Activated T-helper 9 cell treated with anti-CD3 and anti-CD28 coated beads, Interleukin-2, amount 50 U/mL, for 16 hours (primary cell): ENCODE results near the gene MRPL24.
"Not testable (repeated sequence)": the region's sequence is repeated elsewhere in the genome, so short reads cannot be mapped to it uniquely, and the experiment has no call there.

Experiments used
- DNase-seq: peaks from one replicate; pipeline ENCODE4 v3.0.0-alpha.2; 2020; ENCODE audit warnings: low read depth

The MRPL24 gene

DNA sequence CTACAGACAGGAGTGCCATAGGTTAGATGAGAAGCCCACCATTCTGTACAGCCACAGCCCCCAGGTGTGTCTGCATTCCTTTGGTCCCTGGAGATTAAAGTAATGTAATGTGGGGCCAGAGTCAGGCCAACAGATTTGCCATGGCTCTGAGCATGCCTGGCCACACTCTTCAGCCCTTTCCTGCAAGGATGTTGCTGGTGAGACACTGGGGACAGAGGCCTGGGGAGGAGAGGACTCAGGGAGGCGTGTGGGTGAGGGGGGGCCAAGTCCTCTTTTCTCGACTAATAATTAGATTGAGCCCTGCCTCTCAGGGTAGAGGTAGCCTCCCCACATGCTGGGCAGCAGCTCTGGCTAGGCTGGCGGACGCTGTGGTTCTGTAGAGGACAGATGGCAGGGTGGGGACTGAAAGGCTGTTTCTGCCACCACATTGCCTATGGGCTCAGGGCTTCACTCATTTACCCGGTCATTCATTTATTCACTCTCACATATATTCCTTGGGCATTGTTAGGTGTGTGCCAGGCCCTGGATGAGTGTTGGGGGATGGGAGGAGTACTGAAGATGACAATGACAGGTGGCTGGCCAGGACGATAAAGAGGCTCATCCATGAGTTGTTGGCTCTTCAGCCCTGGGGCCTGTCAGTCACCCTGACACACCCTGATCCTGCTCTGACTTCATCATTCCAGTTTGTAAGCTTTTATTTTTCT lies 19.4 kb upstream of the MRPL24 start:
- DNase-seq: no peak

- DNase-seq: not testable (repeated sequence)
Observed at GRCh38 chr1:156757572-156758253, 16.8 kb upstream of the MRPL24 start.

DNA sequence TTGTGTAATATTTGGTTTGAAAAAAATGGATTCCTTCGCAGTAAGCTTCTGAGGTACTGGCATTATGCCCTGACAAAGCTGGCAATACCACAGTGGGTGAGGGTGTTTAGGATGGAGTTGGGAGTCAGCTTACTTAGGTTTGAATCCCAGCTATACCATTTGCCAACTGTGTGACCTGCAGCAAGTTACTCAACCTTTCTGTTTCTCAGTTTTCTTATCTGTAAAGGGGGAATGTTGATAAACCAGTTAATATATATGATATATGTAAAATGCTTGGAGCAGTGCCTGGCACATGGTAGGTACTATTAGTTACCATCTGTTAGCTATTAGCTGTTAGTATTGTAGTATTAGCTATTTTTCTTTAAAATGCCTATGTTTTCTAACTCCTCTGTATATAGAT lies 15.5 kb upstream of the MRPL24 start:
- DNase-seq: no peak

- DNase-seq: no peak
Observed at GRCh38 chr1:156755527-156755950, 14.7 kb upstream of the MRPL24 start.

DNA sequence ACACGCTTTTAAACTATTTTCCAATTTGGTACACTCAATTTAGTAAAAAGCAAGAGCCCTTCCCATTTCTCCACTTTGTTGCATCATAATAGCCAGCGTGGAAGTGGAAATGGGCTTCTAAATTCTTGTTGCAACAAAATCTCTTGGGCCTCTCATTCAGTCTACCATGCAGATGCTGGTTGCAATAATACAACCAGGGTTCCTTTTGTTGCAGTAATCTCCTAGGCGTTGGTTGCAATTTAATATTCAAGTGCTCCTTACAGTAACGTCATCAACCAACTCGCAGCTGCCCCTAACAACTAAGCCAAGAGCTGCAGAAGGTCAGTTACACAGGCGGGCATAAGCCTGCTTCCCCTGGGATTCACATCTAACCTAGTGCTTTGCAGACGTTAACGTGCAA lies 13.3 kb upstream of the MRPL24 start:
- DNase-seq: no peak

- no peak for DNase-seq
Observed at GRCh38 chr1:156752843-156753482, 12.1 kb upstream of the MRPL24 start.

GRCh38 chr1:156751757-156752481 lies 11.0 kb upstream of the MRPL24 start:
- DNase-seq: peak; percentile 97

DNA sequence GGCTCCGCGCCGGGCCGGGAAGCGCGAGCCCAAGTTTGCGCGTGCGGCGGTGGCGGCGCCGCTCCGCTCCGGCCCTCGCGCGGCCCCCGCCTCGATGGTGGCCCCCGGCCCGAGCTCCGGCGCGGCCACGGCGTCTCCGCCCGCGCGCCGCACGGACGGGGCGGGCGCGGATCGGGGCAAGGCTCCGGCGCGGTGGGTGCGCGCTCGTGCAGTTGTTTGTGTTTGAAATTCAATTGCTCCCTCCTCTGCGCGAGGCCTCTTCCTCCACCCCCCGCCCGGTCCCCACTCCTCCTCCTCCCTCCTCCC lies 10.5 kb upstream of the MRPL24 start, which contains the start of gene HDGF:
HDGF (minus strand) TSS at position 225 of the 306 bp plus-strand sequence. CDS start 246 bp downstream, outside the sequence.
- DNase-seq: no peak

- DNase-seq: no peak
Observed at GRCh38 chr1:156750711-156751450, 10.0 kb upstream of the MRPL24 start.

DNA sequence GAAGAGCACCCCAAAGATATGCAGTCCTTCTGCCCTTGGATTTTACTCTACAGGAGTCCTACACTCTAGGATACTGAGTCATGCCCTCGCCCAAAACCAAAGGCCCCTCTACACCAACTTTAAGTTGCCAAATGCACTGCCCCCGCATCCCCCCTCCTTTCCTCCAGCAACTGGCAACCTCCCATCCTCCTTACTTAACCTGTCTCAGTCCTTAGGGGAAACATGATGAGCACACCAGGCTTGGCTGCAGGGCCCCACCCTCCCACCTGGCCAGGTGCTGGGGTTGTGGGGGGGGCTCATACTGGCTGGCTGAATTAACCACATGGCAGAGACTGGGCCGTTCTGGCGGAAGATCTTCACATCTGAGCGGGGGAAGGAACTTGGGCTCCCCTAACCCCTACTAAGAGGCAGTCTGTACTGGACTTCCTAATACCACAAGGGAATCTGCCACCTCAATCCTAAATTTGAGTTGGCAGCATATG lies 9.3 kb upstream of the MRPL24 start:
- DNase-seq: no peak

DNA sequence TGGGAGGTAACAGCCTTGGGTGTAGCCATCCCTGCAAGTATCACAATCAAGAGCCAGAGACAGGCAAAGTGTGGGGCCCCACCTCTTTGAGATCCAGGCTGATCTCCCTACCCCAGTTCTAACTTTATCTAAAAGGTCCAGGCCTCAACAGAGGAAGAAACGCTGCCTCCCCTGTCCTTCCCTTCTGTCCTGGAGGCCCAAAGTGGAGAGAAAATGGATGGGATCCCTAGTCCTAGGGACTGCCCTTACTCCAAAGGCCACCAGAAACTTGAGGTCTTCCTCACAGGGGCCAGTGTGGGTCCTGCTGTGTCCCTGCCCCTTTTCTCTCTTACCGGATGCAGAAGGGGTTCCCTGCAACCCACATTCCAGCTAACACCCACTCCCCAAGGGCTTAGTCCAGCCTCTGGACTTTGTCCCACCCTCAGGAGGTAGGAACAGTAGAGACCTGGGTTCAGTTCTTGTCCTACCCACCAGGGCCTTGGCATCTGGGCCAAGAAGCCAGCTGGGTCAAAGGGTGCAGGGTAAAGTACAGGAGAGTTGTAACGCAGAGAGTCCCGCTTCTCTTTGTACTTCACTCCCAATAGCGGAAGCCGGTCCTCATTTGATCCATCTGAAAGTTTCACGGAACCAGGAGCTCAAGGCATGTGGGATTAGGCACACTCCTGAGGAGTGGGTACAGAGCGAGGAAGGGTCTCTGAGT lies 8.7 kb upstream of the MRPL24 start:
- DNase-seq: no peak

- no peak for DNase-seq
Observed at GRCh38 chr1:156748670-156749418, 8.0 kb upstream of the MRPL24 start.

GRCh38 chr1:156747742-156748669 lies 7.1 kb upstream of the MRPL24 start:
- DNase-seq: no peak

- no peak for DNase-seq
Observed at GRCh38 chr1:156746728-156747631, 6.1 kb upstream of the MRPL24 start.

- no peak for DNase-seq
Observed at GRCh38 chr1:156746406-156746727, 5.5 kb upstream of the MRPL24 start.

GRCh38 chr1:156745881-156746280 lies 5.0 kb upstream of the MRPL24 start:
- DNase-seq: no peak

DNA sequence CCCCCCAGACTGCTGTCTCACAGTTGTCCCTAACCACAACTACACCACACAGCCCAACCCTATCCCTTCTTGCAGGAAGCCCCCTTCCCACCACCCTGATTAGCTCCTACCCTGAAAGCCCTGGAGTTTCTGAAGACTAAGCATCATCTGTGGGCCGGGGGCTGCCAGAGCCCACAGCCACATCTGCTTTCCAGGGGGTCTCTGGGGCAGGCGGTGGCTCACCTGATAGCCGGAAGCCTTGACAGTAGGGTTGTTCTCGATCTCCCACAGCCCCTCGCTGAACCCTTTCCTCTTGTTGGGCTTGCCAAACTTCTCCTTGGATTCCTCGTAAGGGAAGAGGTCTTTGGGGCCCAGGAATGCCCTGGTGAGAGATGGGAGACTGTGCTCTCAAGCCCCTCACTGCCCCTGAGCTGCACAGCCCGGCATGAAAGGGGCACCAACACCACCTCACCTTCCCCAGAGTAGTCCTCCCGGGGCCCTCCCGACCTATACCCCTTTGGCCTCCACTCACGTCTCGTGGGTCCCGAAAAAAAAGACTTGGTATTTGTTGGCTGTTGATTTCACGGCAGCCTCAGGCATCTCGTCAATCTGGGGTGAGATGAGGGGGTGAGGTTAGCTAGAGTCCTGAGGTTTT lies 4.0 kb upstream of the MRPL24 start:
- DNase-seq: no peak

DNA sequence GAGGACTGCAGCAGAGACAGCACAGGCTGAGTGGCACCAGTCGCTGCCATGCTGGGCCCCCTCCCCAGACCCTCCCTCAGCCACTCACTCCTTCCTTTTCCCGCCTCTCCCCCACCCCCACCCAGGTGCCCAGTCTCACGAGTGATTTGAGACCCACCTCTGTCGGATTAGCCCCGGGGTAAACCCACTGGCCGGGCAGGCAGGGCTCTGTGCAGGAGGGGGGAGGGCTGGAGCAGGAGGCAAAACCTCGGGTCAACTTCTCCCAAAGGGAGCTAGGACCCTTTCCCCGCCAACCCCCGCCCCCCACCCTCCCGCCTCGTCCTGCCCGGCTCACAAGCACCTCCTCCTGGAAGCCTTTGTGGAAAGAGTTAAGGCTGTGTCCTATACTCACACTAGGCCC lies 3.5 kb upstream of the MRPL24 start:
- no peak for DNase-seq
